HCT116 (cell line): ENCODE measurements around the gene IL32.

ENCODE experiments used
- EZH2 ChIP-seq: fragments of 200-600 bp; sonication (generic); IDR thresholded peaks from 2 replicates; pipeline ENCODE4 v1.6.1; 2017; ENCODE audit warnings: antibody characterized with exemption, mixed run types
- POLR2A ChIP-seq: IDR thresholded peaks from 2 replicates; pipeline ENCODE4 v1.7.0; 2011; ENCODE audit warnings: borderline replicate concordance; ENCODE audit not compliant: insufficient read depth, insufficient read length; ENCODE audit errors: extremely low read depth
- TCF7L2 ChIP-seq: IDR thresholded peaks from 2 replicates; pipeline ENCODE4 v1.7.0; 2011; ENCODE audit warnings: borderline replicate concordance, inconsistent platforms; ENCODE audit not compliant: insufficient read depth, insufficient read length; ENCODE audit errors: extremely low read depth
- YY1 ChIP-seq: IDR thresholded peaks from 2 replicates; pipeline ENCODE4 v1.6.1; 2011; ENCODE audit warnings: low read length, low read depth, moderate library complexity, mild to moderate bottlenecking; ENCODE audit not compliant: insufficient replicate concordance; ENCODE audit errors: extremely low read depth
- TF ChIP-seq, protein P1 (sequence below), 3 experiments: fragments of 200-600 bp in 1 of 3; sonication (generic) in 1 of 3; IDR thresholded peaks in 2 of 3; conservative IDR thresholded peaks in 1 of 3; 2 replicates each; pipeline ENCODE4 v1.5.1; 2012 to 2017; ENCODE audit warnings: low read depth in 2 of 3, low read length in 2 of 3, antibody characterized with exemption in 1 of 3, borderline replicate concordance in 1 of 3, control low read depth in 1 of 3, mild to moderate bottlenecking in 1 of 3, mixed read lengths in 1 of 3, mixed run types in 1 of 3, moderate library complexity in 1 of 3; ENCODE audit not compliant: insufficient read depth in 1 of 3

DNA sequence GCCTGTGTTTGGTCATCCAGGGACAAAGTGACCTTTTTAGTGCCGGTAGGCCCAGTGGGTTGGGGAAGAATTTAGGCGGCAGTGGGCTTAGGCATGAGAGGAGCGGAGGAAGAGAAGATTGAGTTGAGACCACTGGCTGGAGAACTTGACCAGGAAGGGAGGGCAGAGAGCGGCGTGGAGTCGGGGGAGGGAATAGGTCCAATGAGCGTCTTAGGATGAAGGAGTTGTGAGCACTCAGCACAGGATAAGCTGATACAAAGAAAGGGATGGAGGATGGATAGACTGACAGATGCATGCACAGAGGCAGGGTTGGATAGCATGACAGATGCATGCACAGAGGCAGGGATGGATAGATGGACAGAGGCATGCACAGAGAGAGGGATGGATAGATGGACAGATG, 8.0 kb downstream of the IL32 start:
- TF ChIP-seq TCF7L2, result no peak
- TF ChIP-seq, protein P1, sequence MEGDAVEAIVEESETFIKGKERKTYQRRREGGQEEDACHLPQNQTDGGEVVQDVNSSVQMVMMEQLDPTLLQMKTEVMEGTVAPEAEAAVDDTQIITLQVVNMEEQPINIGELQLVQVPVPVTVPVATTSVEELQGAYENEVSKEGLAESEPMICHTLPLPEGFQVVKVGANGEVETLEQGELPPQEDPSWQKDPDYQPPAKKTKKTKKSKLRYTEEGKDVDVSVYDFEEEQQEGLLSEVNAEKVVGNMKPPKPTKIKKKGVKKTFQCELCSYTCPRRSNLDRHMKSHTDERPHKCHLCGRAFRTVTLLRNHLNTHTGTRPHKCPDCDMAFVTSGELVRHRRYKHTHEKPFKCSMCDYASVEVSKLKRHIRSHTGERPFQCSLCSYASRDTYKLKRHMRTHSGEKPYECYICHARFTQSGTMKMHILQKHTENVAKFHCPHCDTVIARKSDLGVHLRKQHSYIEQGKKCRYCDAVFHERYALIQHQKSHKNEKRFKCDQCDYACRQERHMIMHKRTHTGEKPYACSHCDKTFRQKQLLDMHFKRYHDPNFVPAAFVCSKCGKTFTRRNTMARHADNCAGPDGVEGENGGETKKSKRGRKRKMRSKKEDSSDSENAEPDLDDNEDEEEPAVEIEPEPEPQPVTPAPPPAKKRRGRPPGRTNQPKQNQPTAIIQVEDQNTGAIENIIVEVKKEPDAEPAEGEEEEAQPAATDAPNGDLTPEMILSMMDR (IDR thresholded peaks at IDR 0.05 in 2 of 3, conservative IDR thresholded peaks at IDR 0.05 in 1 of 3; ENCODE audit: borderline replicate concordance in 1 of 3, insufficient read depth in 1 of 3, low read depth in 2 of 3, low read length in 2 of 3), result no peak
- no peak for TF ChIP-seq YY1
- no peak for TF ChIP-seq EZH2
- no peak for TF ChIP-seq POLR2A
